Fibroblast of gingiva (primary cell): ENCODE measurements around the gene EIF3I.

Experiments used
- DNase-seq: peaks from one replicate; pipeline ENCODE4 v3.0.0-alpha.2; 2011; ENCODE audit warnings: low read depth

Gene EIF3I

GRCh38 chr1:32221980-32222755 is at the start of gene EIF3I, which contains the start of gene TMEM234:
EIF3I (plus strand) TSS chr1:32222407; CDS start chr1:32222442, 35 bp downstream.
TMEM234 (minus strand) TSS chr1:32222353; CDS start chr1:32222322, 31 bp downstream.
- peak; percentile 88 for DNase-seq

GRCh38 chr1:32172621-32173245 is 49.5 kb upstream of the EIF3I start:
- DNase-seq, result no peak

GRCh38 chr1:32178380-32179192 is 43.6 kb upstream of the EIF3I start:
- DNase-seq, result no peak

- DNase-seq, result no peak
Measured at GRCh38 chr1:32179193-32179442, 43.1 kb upstream of the EIF3I start.

GRCh38 chr1:32179443-32180185 is 42.6 kb upstream of the EIF3I start, which contains the start of gene TXLNA:
TXLNA (plus strand) TSS chr1:32179675; CDS start chr1:32180346, 671 bp downstream.
- DNase-seq, result peak; percentile 91

GRCh38 chr1:32180186-32181060 is 41.8 kb upstream of the EIF3I start:
- peak; percentile 86 for DNase-seq

- no peak for DNase-seq
Measured at GRCh38 chr1:32181065-32181464, 41.1 kb upstream of the EIF3I start.

- no peak for DNase-seq
Measured at GRCh38 chr1:32181563-32181962, 40.6 kb upstream of the EIF3I start.

GRCh38 chr1:32182060-32182459 is 40.1 kb upstream of the EIF3I start:
- DNase-seq, result peak; percentile 17

GRCh38 chr1:32184650-32185049 is 37.6 kb upstream of the EIF3I start:
- DNase-seq, result no peak

GRCh38 chr1:32186077-32186476 is 36.1 kb upstream of the EIF3I start:
- DNase-seq, result no peak

- DNase-seq, result no peak
Measured at GRCh38 chr1:32186491-32186890, 35.7 kb upstream of the EIF3I start.

- no peak for DNase-seq
Measured at GRCh38 chr1:32187850-32188249, 34.4 kb upstream of the EIF3I start.

- no peak for DNase-seq
Measured at GRCh38 chr1:32192220-32192948, 29.8 kb upstream of the EIF3I start.

GRCh38 chr1:32194984-32195383 is 27.2 kb upstream of the EIF3I start:
- DNase-seq, result no peak

- DNase-seq, result no peak
Measured at GRCh38 chr1:32195531-32195930, 26.7 kb upstream of the EIF3I start.

GRCh38 chr1:32195972-32196823 is 26.0 kb upstream of the EIF3I start:
- no peak for DNase-seq

GRCh38 chr1:32197074-32197473 is 25.1 kb upstream of the EIF3I start:
- DNase-seq, result no peak

GRCh38 chr1:32197837-32198236 is 24.4 kb upstream of the EIF3I start:
- DNase-seq, result no peak
